T-helper 2 cell (primary cell): ENCODE measurements around the gene ZCCHC7.
"Not testable (repeated sequence)": the region's sequence is repeated elsewhere in the genome, so short reads cannot be mapped to it uniquely, and the experiment has no call there.

Experiments
- DNase-seq, 5 experiments: peaks; one replicate each; pipeline versions ENCODE4 v3.0.0 to v3.0.0-alpha.2; 2012 to 2022

Gene ZCCHC7

GRCh38 chr9:37380570-37380969 lies 260.2 kb downstream of the ZCCHC7 start:
- no peak for DNase-seq

GRCh38 chr9:37381094-37381741 lies 260.8 kb downstream of the ZCCHC7 start:
- DNase-seq = no peak

GRCh38 chr9:37382161-37382981 lies 262.0 kb downstream of the ZCCHC7 start:
- no peak for DNase-seq

GRCh38 chr9:37382982-37383357 lies 262.6 kb downstream of the ZCCHC7 start:
- DNase-seq = no peak

- DNase-seq = no peak
Observed at GRCh38 chr9:37383393-37383792, 263.0 kb downstream of the ZCCHC7 start.

GRCh38 chr9:37383876-37384746 lies 263.7 kb downstream of the ZCCHC7 start:
- no peak for DNase-seq

GRCh38 chr9:37385286-37385685 lies 264.9 kb downstream of the ZCCHC7 start:
- DNase-seq = no peak

- no peak for DNase-seq
Observed at GRCh38 chr9:37386988-37387387, 266.6 kb downstream of the ZCCHC7 start.

GRCh38 chr9:37390759-37391158 lies 270.4 kb downstream of the ZCCHC7 start:
- DNase-seq = peak in 1 of 5 experiments; percentile 29

GRCh38 chr9:37392272-37392671 lies 271.9 kb downstream of the ZCCHC7 start:
- no peak for DNase-seq

GRCh38 chr9:37395229-37395628 lies 274.9 kb downstream of the ZCCHC7 start:
- DNase-seq = no peak

- no peak for DNase-seq
Observed at GRCh38 chr9:37395663-37396062, 275.3 kb downstream of the ZCCHC7 start.

GRCh38 chr9:37397948-37398347 lies 277.6 kb downstream of the ZCCHC7 start:
- not testable (repeated sequence) for DNase-seq

- no peak for DNase-seq
Observed at GRCh38 chr9:37398464-37399025, 278.2 kb downstream of the ZCCHC7 start.

GRCh38 chr9:37399336-37399735 lies 279.0 kb downstream of the ZCCHC7 start:
- no peak for DNase-seq

- DNase-seq = no peak
Observed at GRCh38 chr9:37404590-37404989, 284.2 kb downstream of the ZCCHC7 start.

- no peak for DNase-seq
Observed at GRCh38 chr9:37405350-37405749, 285.0 kb downstream of the ZCCHC7 start.

GRCh38 chr9:37405764-37406380 lies 285.5 kb downstream of the ZCCHC7 start:
- DNase-seq = no peak

- DNase-seq = no peak
Observed at GRCh38 chr9:37406603-37407401, 286.4 kb downstream of the ZCCHC7 start.

GRCh38 chr9:37407468-37407867 lies 287.1 kb downstream of the ZCCHC7 start:
- no peak for DNase-seq
